Hematopoietic multipotent progenitor cell treated with erythropoietin and hydrocortisone succinate and interleukin-3 and kit ligand, for 17 days (in vitro differentiated cells): ENCODE measurements around the gene NANS.
"Not testable (repeated sequence)": the region's sequence is repeated elsewhere in the genome, so short reads cannot be mapped to it uniquely, and the experiment has no call there.

Experiments used
- DNase-seq: peaks from one replicate; pipeline ENCODE4 v3.0.0-alpha.2; 2015; ENCODE audit warnings: low spot score

Gene NANS

GRCh38 chr9:98100456-98100855 lies 43.9 kb downstream of the NANS start:
- DNase-seq: no peak

- no peak for DNase-seq
These were observed 44.9 kb downstream of the NANS start for GRCh38 chr9:98101416-98101815.

DNA sequence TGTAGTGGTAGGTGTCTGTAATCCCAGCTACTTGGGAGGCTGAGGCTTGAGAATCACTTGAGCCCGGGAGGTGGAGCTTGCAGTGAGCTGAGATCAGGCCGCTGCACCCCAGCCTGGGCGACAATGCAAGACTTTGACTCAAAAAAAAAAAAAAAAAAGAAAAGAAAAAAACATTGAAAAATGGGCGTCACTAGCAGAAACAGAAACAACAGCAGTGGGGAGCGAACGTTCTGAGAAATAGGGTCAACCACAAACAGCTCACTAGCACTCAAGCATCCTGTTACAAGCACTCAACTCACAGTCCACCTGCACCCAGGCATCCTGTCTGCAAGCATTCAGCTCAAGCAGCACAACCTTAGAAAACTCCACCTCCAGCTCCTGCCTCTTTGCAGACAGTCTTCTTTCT lies 45.3 kb downstream of the NANS start:
- DNase-seq: no peak

- no peak for DNase-seq
These were observed 47.9 kb downstream of the NANS start for GRCh38 chr9:98104445-98104881.

GRCh38 chr9:98105006-98105405 lies 48.5 kb downstream of the NANS start:
- no peak for DNase-seq

DNA sequence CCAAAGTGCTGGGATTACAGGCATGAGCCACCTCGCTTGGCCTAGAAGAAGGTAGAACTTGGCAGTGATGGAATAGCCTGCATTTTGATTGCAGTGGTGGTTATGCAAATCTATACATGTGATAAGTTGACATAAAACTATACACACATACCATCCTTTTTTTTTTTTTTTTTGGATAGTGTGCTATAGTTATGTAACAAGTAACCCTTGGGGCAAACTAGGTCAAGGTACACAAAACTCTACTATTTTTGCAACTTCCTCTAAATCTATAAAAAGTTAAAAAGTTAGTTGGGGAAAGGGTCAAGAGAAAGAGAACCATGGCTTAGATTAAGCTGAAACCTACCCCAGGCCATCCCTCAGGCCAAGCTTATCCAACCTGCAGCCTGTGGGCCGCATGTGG lies 51.4 kb downstream of the NANS start:
- no peak for DNase-seq

- DNase-seq: no peak
These were observed 52.0 kb downstream of the NANS start for GRCh38 chr9:98108531-98109031.

GRCh38 chr9:98109052-98109451 lies 52.5 kb downstream of the NANS start:
- no peak for DNase-seq

- DNase-seq: not testable (repeated sequence)
These were observed 60.6 kb downstream of the NANS start for GRCh38 chr9:98117097-98117496.

GRCh38 chr9:98117984-98118639 lies 61.6 kb downstream of the NANS start:
- no peak for DNase-seq

DNA sequence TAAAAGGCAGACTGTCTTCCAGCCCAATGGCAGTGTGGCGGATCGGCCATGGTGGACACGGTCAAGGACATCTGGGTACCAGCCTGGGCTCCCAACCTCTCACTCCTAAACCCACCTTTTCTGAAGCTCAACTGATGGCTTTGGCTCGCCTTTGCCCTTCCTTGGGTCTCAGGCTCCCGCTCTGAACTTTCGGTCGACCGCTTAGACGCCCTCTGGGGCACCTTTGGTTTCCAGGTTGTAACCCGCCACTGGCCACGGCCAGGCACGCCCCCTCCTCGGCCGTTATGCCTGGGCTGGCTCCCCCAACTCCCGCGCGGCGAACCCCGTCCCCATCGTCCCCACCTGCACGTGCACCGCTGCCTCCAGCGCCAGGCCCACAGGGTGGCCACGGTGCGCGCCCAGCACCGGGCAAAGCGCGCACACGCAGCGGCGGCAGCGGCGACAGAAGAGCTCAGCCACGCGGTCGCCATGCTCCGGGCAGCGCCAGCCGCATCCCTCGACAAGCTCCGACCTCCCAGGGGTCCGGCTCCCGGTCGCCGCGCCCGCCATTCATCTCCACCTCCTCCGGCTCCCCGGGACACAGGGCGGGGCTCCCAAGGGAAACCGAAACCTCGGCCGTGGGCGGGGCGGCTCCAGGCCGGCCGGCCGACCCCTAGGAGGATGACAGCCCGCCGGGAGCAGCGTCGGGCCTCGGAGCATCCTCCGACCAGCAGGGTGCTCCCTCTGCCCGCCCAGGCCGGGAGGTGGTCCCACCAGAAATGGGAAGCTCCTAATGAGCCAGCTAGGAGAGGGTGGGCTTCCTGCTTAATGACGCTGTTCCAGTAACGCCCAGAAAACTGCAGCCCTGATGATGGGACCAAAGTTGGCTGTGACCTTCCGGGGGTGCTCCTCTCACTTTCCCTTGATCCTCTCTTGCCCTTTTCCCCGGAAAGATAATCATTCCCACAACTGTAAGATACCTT lies 62.4 kb downstream of the NANS start, which contains the start of gene TRIM14:
Gene TRIM14, minus strand, starts transcription at position 583 of the 962 bp plus-strand sequence. Its CDS starts 34 bp downstream, at position 549.
- DNase-seq: peak; percentile 17

DNA sequence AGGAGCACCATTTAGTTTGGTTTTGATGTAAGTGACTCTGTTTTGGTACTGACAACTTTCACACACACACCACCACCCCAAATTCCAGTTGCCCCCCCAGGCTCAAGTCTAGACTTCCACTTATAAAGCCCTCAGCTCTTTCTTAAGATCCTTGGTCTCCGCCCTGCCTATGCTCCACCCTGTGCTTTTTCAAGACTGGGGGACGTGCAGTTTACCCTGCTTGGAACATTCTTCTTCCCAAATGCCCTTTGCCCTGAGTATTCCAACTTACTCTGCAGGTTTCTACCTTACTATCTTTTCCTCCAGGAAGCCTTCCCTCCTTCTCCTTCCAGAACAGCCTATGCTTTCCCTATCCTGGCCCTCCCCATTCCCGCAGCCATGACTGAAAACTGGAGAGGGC lies 63.9 kb downstream of the NANS start:
- DNase-seq: no peak

DNA sequence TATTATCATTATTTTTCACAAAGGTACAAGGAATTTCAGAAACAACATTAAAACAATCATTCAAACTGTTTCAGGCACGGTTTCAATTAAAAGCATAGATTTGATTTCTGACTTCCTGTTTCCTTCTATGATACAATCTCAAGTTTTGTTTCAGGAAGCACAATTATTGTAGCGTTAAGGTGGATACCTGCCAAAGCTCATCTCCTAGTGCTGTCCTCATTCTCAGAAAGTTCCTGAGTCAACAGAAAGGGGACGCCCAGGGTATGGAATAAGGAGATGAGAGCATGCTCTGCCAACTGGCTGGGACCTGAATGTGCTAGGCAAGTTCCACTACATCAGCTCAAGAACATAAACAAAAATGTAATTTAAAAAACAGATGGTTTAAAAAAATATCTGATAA lies 64.5 kb downstream of the NANS start:
- DNase-seq: no peak

DNA sequence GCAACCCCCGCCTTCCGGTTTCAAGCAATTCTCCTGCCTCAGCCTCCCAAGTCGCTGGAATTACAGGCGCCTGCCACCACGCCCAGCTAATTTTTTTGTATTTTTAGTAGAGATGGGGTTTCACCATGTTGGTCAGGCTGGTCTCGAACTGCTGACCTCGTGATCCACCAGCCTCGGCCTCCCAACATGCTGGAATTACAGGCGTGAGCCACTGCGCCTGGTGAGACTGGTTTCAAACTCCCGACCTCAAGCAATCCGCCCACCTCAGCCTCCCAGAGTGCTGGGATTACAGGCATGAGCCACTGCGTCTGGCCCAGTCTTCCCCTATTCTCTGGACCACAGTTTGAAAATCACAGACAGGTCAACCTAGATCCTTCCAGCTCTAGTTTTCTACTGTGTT lies 67.6 kb downstream of the NANS start:
- not testable (repeated sequence) for DNase-seq

- DNase-seq: no peak
These were observed 68.3 kb downstream of the NANS start for GRCh38 chr9:98124637-98125426.

DNA sequence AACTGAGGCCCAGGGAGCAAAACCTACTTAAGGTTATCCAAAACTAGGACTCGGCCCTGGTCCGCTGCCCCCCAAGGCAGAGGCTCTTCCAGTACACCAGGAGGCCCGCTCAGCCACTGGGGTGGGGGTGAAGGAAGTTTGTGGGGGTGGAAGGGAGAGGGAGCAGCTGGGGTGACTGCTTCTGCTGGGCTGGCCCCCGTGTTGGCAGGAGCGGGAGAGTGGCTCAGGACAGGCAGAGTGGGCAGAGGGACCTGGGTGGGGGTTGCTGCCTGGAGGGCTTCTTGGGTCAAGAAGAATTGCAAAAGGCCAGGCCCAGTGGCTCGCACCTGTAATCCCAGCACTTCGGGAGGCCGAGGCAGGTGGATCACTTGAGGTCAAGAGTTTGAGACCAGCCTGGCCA lies 70.7 kb downstream of the NANS start:
- no peak for DNase-seq

DNA sequence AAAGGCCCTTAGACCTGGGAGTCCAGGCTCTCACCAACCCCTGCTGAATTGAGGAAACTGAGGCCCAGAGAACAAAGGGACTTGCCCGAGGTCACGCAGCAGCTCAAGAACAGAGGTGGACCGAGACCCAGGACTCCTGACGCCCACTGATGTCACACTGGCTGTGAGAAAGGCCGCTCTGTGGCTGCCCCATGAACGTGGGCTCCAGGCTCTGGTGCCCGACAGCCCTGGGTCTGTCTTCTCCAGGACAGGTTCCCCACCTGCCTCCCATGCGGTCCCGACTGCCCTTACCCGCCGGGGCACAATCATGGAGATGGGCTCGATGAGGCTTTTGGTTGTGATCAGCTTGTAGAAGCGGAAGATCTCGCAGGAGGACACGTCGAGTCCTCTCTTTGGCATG lies 71.8 kb downstream of the NANS start:
- no peak for DNase-seq

DNA sequence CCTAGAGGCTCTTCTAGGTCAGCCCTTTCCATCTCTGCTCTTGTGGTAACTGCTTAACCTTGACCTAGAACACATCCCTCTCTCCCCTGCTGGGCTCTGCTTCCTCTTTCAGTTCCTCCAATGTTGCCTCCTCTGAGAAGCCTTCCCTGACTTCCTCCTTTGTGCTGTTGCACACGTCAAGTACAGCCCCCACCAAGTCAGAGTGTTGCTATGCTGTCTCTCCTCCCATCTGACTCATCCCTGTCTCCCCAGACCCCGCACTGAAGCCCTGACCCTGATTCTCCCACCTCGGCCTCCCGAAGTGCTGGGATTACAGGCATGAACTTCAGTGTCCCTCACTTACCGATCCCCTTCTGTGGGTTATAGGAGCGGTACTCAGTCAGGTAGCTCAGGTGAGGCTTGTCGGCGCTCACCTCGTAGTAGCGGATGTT lies 72.9 kb downstream of the NANS start:
- DNase-seq: no peak

DNA sequence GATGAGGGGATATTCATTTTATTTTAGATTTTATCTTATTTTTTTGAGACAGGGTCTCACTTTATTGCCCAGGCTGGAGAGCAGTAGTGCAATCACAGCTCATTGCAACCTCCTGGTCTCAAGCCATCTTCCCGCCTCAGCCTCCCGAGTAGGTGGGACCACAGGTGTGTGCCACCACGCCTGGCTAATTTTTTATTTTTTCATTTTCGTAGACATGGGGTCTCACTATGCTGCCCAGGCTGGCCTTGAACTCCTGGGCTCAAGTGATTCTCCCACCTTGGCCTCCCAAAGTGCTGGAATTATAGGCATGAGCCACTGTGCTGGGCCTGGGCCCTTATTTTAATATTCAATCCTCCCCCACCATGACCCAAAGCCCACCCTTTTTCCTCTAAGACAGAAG lies 73.5 kb downstream of the NANS start:
- not testable (repeated sequence) for DNase-seq

DNA sequence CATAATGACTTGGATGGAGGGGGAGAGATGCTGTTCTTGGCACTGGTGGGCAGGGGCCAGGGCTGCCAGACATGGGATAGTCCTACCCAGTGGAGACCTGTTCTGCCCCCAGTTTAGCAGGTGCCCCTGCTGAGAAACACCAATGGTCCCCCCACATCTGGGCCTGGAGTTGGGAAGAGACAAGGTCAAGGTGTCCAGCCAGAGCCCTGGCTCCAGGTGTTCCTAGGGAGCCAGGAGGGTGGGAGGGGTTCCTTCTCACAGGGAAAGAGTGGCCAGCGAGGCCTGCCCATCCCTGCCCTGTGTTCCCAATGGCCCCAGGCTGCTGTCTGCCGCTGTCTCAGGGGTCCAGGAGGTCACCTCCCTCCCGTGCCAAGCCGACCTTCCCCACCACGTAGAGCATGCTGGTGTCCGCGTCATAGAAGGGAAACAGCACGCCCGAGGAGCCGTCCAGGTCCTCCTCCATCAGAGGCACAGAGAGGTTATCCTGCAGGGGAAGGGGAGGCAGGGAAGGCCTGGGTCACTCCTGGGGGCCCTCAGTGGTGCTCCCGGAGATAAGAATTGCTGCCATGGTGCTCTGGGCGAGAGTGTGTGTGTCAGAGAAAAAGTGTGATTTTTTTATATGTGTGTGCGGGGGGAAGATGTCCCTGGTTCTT lies 74.2 kb downstream of the NANS start:
- DNase-seq: no peak

DNA sequence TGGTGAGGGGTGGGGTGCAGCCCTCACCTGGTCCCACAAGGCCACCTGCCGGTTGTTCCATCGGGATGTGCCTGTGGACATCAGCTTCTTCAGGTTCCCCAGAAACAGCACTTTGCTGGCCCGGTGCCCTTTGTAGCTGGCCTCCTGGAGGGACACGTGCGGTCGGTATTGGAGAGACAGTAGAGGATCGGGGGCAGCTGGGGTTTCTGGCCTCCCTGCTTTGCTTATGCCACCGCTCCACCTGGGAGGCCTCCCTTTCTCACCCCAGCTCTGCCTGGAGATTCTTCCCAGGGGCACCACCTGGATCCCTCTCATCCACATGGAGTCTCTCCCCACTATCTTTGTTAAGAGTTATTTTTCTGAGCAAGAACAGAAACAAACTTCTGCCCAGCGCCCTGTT lies 75.6 kb downstream of the NANS start:
- DNase-seq: no peak
